ENCODE data around the gene TLK2. TPM values are rescaled to one million over a fixed set of nuclear protein-coding genes. Genes with fewer than 3 reads are reported as not detected.
A peak's percentile ranks its signal among the peaks of the same experiment; 100 is the strongest.

Gene TLK2
- total RNA-seq, 1 experiment from 2014 or later: 54.6 TPM

- intact Hi-C loops (cut with micrococcal nuclease; ENCODE audit: unreplicated experiment): no loop called here
- ChIA-PET CTCF (interaction anchor here (0.7 kb wide), 1 partner anchor 15 kb away, joined by 4 read pairs; no protein-coding TSS in a partner anchor), POLR2A (no interaction called here)
- TF ChIP-seq TCF7L2 (IDR thresholded peaks at IDR 0.05; ENCODE audit: low read depth, low read length) (no peak), POLR2AphosphoS5 (IDR thresholded peaks at IDR 0.05; ENCODE audit: low read depth, low read length) (no peak), SIN3A (IDR thresholded peaks at IDR 0.05; ENCODE audit: borderline replicate concordance, insufficient read depth, low read depth, low read length) (no peak), REST (IDR thresholded peaks at IDR 0.05; ENCODE audit: insufficient read depth in 1 of 2, low read depth in 2 of 2, low read length in 1 of 2) (no peak)
- TF ChIP-seq, protein P1, sequence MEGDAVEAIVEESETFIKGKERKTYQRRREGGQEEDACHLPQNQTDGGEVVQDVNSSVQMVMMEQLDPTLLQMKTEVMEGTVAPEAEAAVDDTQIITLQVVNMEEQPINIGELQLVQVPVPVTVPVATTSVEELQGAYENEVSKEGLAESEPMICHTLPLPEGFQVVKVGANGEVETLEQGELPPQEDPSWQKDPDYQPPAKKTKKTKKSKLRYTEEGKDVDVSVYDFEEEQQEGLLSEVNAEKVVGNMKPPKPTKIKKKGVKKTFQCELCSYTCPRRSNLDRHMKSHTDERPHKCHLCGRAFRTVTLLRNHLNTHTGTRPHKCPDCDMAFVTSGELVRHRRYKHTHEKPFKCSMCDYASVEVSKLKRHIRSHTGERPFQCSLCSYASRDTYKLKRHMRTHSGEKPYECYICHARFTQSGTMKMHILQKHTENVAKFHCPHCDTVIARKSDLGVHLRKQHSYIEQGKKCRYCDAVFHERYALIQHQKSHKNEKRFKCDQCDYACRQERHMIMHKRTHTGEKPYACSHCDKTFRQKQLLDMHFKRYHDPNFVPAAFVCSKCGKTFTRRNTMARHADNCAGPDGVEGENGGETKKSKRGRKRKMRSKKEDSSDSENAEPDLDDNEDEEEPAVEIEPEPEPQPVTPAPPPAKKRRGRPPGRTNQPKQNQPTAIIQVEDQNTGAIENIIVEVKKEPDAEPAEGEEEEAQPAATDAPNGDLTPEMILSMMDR (IDR thresholded peaks at IDR 0.05): no peak
- DNase-seq (ENCODE audit: low read depth, low spot score): no peak
- H3K27ac ChIP-seq (ENCODE audit: low read length): no peak overlapping the region
- peak; percentile 7; the same call in 1 of the 2 replicates for ATAC-seq
- no peaks in the 10 kb centered on the region for H3K4me1 ChIP-seq (ENCODE audit: control insufficient read depth, insufficient read depth, low read length)
- no peak overlapping the region for H3K4me3 ChIP-seq (ENCODE audit: low read depth in 2 of 2, low read length in 2 of 2)
- H3K27me3 ChIP-seq (ENCODE audit: control insufficient read depth, insufficient read depth, low read length): no peaks in the 10 kb centered on the region
- H3K9me3 ChIP-seq (ENCODE audit: control insufficient read depth, insufficient read depth, low read depth, low read length): no peaks in the 10 kb centered on the region
- in situ Hi-C loops (cut with HindIII; ENCODE audit: low pct_unique_long_range_greater_than_20kb, low sequenced_read_pairs): no loop called here
- BruUV-seq (replicated peaks): no TSS peak
- H3K36me3 ChIP-seq (ENCODE audit: control insufficient read depth, insufficient read depth, low read length): 0 out of 2 replicates have a peak, but pooled peaks cover 3% of the 10 kb centered on the region
Observed at GRCh38 chr17:62618647-62619416, 140.2 kb downstream of the TLK2 start.

DNA sequence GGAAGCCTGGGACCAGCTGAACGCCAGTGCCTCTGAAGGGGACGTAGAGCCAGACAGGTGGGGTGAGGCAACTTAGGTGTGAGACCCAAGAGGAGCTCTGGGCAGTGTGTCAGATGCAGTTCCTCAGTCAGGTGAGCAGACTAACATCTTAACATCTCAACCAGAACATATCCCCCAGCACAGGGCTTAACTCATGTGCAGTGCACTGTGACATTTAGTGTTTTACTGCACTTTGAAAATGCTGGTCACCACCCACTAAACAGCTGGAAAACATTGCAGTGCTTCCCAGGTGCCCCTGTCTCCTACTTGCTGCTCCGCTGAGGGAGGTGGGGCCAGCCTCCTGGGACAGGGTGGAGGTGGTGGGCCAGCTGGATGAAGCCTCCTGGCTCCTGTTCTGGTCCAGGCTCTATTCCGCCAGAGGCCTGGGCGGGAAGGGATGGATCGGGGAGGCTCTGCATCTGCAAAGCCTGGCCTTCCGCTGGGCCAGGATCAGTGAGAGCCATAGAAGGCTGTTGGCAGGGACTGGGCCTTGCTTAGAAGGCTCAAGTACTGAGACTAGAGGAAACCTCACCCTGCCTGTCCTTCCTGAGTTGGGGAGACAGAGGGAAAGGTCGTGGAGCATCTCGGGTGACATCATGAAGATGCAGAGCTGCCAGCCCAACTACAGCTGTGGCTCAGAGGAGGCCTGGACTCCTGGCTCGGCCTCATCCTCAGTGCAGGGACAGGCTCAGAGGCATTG is 141.0 kb downstream of the TLK2 start:
- Histone ChIP-seq H3K36me3 (ENCODE audit: control insufficient read depth, insufficient read depth, low read length) (0 out of 2 replicates have a peak, but pooled peaks cover 2% of the 10 kb centered on the region), H3K27ac (ENCODE audit: low read length) (no peak overlapping the region), H3K27me3 (ENCODE audit: control insufficient read depth, insufficient read depth, low read length) (no peaks in the 10 kb centered on the region), H3K4me1 (ENCODE audit: control insufficient read depth, insufficient read depth, low read length) (no peaks in the 10 kb centered on the region), H3K4me3 (ENCODE audit: low read depth in 2 of 2, low read length in 2 of 2) (no peak overlapping the region), H3K9me3 (ENCODE audit: control insufficient read depth, insufficient read depth, low read depth, low read length) (no peaks in the 10 kb centered on the region)
- in situ Hi-C loops (cut with HindIII; ENCODE audit: low pct_unique_long_range_greater_than_20kb, low sequenced_read_pairs) (no loop called here), intact Hi-C loops (cut with micrococcal nuclease; ENCODE audit: unreplicated experiment) (no loop called here)
- no TSS peak for BruUV-seq (replicated peaks)
- CTCF ChIA-PET: interaction anchor here (0.7 kb wide), 1 partner anchor 15 kb away, joined by 4 read pairs; no protein-coding TSS in a partner anchor
- DNase-seq (ENCODE audit: low read depth, low spot score) (no peak), ATAC-seq (peak; percentile 10; the same call in 1 of the 2 replicates)
- TF ChIP-seq POLR2AphosphoS5 (IDR thresholded peaks at IDR 0.05; ENCODE audit: low read depth, low read length): no peak
- TF ChIP-seq SIN3A (IDR thresholded peaks at IDR 0.05; ENCODE audit: borderline replicate concordance, insufficient read depth, low read depth, low read length): no peak
- no peak for TF ChIP-seq TCF7L2 (IDR thresholded peaks at IDR 0.05; ENCODE audit: low read depth, low read length)
- no peak for TF ChIP-seq REST (IDR thresholded peaks at IDR 0.05; ENCODE audit: insufficient read depth in 1 of 2, low read depth in 2 of 2, low read length in 1 of 2)
- TF ChIP-seq, protein P1 (IDR thresholded peaks at IDR 0.05): no peak
- POLR2A ChIA-PET: interaction anchor here (0.6 kb wide), 1 partner anchor 52 kb away, joined by 8 read pairs; no protein-coding TSS in a partner anchor

Measured in Panc1 (cell line).